NCI-H1436 (cell line): ENCODE measurements around the gene SYNPO2.
"Not testable (repeated sequence)": the region's sequence is repeated elsewhere in the genome, so short reads cannot be mapped to it uniquely, and the experiment has no call there.

Source experiments
- DNase-seq: peaks from one replicate; lab custom pipeline; 2025; lab: John Stamatoyannopoulos, UW

SYNPO2 gene

GRCh38 chr4:119035951-119036737 lies 147.5 kb downstream of the SYNPO2 start:
- DNase-seq = no peak

- no peak for DNase-seq
These were observed 149.1 kb downstream of the SYNPO2 start for GRCh38 chr4:119037709-119038108.

- no peak for DNase-seq
These were observed 149.6 kb downstream of the SYNPO2 start for GRCh38 chr4:119038116-119038841.

GRCh38 chr4:119039160-119039559 lies 150.5 kb downstream of the SYNPO2 start:
- no peak for DNase-seq

GRCh38 chr4:119039779-119040178 lies 151.1 kb downstream of the SYNPO2 start:
- DNase-seq = no peak

- DNase-seq = no peak
These were observed 151.6 kb downstream of the SYNPO2 start for GRCh38 chr4:119040261-119040660.

GRCh38 chr4:119040694-119041185 lies 152.1 kb downstream of the SYNPO2 start:
- no peak for DNase-seq

GRCh38 chr4:119041396-119041795 lies 152.7 kb downstream of the SYNPO2 start:
- DNase-seq = no peak

- peak; percentile 30 for DNase-seq
These were observed 153.4 kb downstream of the SYNPO2 start for GRCh38 chr4:119041951-119042560.

- DNase-seq = no peak
These were observed 157.6 kb downstream of the SYNPO2 start for GRCh38 chr4:119046263-119046662.

GRCh38 chr4:119047059-119047458 lies 158.4 kb downstream of the SYNPO2 start:
- not testable (repeated sequence) for DNase-seq

GRCh38 chr4:119048446-119048845 lies 159.8 kb downstream of the SYNPO2 start:
- DNase-seq = no peak

GRCh38 chr4:119049342-119049741 lies 160.7 kb downstream of the SYNPO2 start:
- no peak for DNase-seq

- DNase-seq = no peak
These were observed 162.0 kb downstream of the SYNPO2 start for GRCh38 chr4:119050527-119051090.

GRCh38 chr4:119053245-119053644 lies 164.6 kb downstream of the SYNPO2 start:
- DNase-seq = no peak

- DNase-seq = no peak
These were observed 165.3 kb downstream of the SYNPO2 start for GRCh38 chr4:119053997-119054396.

GRCh38 chr4:119057417-119057816 lies 168.8 kb downstream of the SYNPO2 start:
- DNase-seq = no peak

- DNase-seq = no peak
These were observed 170.6 kb downstream of the SYNPO2 start for GRCh38 chr4:119059221-119059620.

- DNase-seq = not testable (repeated sequence)
These were observed 178.5 kb downstream of the SYNPO2 start for GRCh38 chr4:119067125-119067524.

GRCh38 chr4:119067670-119068360 lies 179.2 kb downstream of the SYNPO2 start:
- DNase-seq = not testable (repeated sequence)

GRCh38 chr4:119068529-119068962 lies 179.9 kb downstream of the SYNPO2 start:
- DNase-seq = no peak

GRCh38 chr4:119070301-119070700 lies 181.6 kb downstream of the SYNPO2 start:
- DNase-seq = no peak
